H9 (cell line): ENCODE data around the gene TTC28. TPM values are rescaled to one million over a fixed set of nuclear protein-coding genes. Genes with fewer than 3 reads are reported as not detected.

Source experiments
- DNase-seq: peaks from one replicate; pipeline ENCODE4 v3.0.0-alpha.2; 2017
- H2AFZ ChIP-seq: one replicate; pipeline ENCODE4 v1.6.1; 2013; ENCODE audit warnings: mild to moderate bottlenecking, low read length, control low read depth, moderate library complexity
- H2AK5ac ChIP-seq: 2 replicates; pipeline ENCODE4 v1.6.1; 2013; ENCODE audit warnings: low read length, control low read depth, mixed read lengths; ENCODE audit not compliant: insufficient read length
- H2BK120ac ChIP-seq: one replicate; pipeline ENCODE4 v1.6.1; 2013; ENCODE audit warnings: low read depth, mild to moderate bottlenecking, low read length, control low read depth, inconsistent platforms; ENCODE audit not compliant: poor library complexity, severe bottlenecking
- H2BK12ac ChIP-seq: 2 replicates; pipeline ENCODE4 v1.6.1; 2013; ENCODE audit warnings: low read length, control low read depth, mixed read lengths, low read depth; ENCODE audit not compliant: insufficient read length
- H2BK15ac ChIP-seq: 2 replicates; pipeline ENCODE4 v1.6.1; 2013; ENCODE audit warnings: low read depth, low read length, control low read depth
- H2BK20ac ChIP-seq: one replicate; pipeline ENCODE4 v1.6.1; 2013; ENCODE audit warnings: low read depth, mild to moderate bottlenecking, low read length, control low read depth, inconsistent platforms; ENCODE audit not compliant: poor library complexity, severe bottlenecking
- H2BK5ac ChIP-seq: 2 replicates; pipeline ENCODE4 v1.6.1; 2013; ENCODE audit warnings: low read length, control low read depth, mixed read lengths; ENCODE audit not compliant: insufficient read length
- H3K14ac ChIP-seq: 2 replicates; pipeline ENCODE4 v1.6.1; 2013; ENCODE audit warnings: low read length, control low read depth; ENCODE audit not compliant: insufficient read depth
- H3K18ac ChIP-seq: 2 replicates; pipeline ENCODE4 v1.6.1; 2013; ENCODE audit warnings: low read depth, mild to moderate bottlenecking, mixed read lengths, low read length, control low read depth; ENCODE audit not compliant: insufficient read length
- H3K23ac ChIP-seq: 2 replicates; pipeline ENCODE4 v1.6.1; 2013; ENCODE audit warnings: low read length, control low read depth, mixed read lengths, low read depth; ENCODE audit not compliant: insufficient read length
- H3K23me2 ChIP-seq: 2 replicates; pipeline ENCODE4 v1.6.1; 2013; ENCODE audit warnings: low read depth, mild to moderate bottlenecking, mixed read lengths, low read length, control low read depth; ENCODE audit not compliant: insufficient read length, poor library complexity, severe bottlenecking
- H3K27ac ChIP-seq: 2 replicates; pipeline ENCODE4 v1.5.1; 2013; ENCODE audit warnings: low read length, control low read depth, mixed read lengths, low read depth; ENCODE audit not compliant: insufficient read length
- H3K27me3 ChIP-seq: 2 replicates; pipeline ENCODE4 v1.6.1; 2013; ENCODE audit warnings: low read length, control low read depth, inconsistent platforms; ENCODE audit not compliant: insufficient read depth
- H3K4ac ChIP-seq: 2 replicates; pipeline ENCODE4 v1.6.1; 2013; ENCODE audit warnings: low read depth, mild to moderate bottlenecking, control low read depth, inconsistent platforms, low read length, moderate library complexity
- H3K4me1 ChIP-seq: 2 replicates; pipeline ENCODE4 v1.6.1; 2013; ENCODE audit warnings: low read length, control low read depth, inconsistent platforms; ENCODE audit not compliant: insufficient read depth
- H3K4me2 ChIP-seq: 2 replicates; pipeline ENCODE4 v1.6.1; 2013; ENCODE audit warnings: low read length, control low read depth, mixed read lengths; ENCODE audit not compliant: insufficient read length, insufficient read depth
- H3K56ac ChIP-seq: 2 replicates; pipeline ENCODE4 v1.6.1; 2013; ENCODE audit warnings: low read depth, mild to moderate bottlenecking, mixed read lengths, low read length, control low read depth; ENCODE audit not compliant: insufficient read length
- H3K79me1 ChIP-seq: 2 replicates; pipeline ENCODE4 v1.6.1; 2013; ENCODE audit warnings: low read depth, mild to moderate bottlenecking, moderate library complexity, low read length, control low read depth, inconsistent platforms; ENCODE audit not compliant: insufficient read depth, poor library complexity, severe bottlenecking
- H3K79me2 ChIP-seq: 2 replicates; pipeline ENCODE4 v1.6.1; 2013; ENCODE audit warnings: low read length, control low read depth, inconsistent platforms; ENCODE audit not compliant: insufficient read depth
- H3K9ac ChIP-seq: 2 replicates; pipeline ENCODE4 v1.6.1; 2013; ENCODE audit warnings: low read length, control low read depth, mixed read lengths; ENCODE audit not compliant: insufficient read length; ENCODE audit errors: extremely low read depth
- H3K9me3 ChIP-seq: one replicate; pipeline ENCODE4 v1.6.1; 2013; ENCODE audit warnings: low read depth, low read length, inconsistent platforms; ENCODE audit not compliant: control insufficient read depth
- H3T11ph ChIP-seq: one replicate; pipeline ENCODE4 v1.6.1; 2013; ENCODE audit warnings: mild to moderate bottlenecking, low read length, control low read depth, inconsistent platforms
- H4K20me1 ChIP-seq: one replicate; pipeline ENCODE4 v1.6.1; 2013; ENCODE audit not compliant: control insufficient read depth, insufficient read length, insufficient read depth
- H4K5ac ChIP-seq: 2 replicates; pipeline ENCODE4 v1.6.1; 2013; ENCODE audit warnings: low read depth, mild to moderate bottlenecking, mixed read lengths, low read length, control low read depth; ENCODE audit not compliant: insufficient read length
- H4K8ac ChIP-seq: replicated peaks from 2 replicates; pipeline ENCODE4 v1.6.1; 2013; ENCODE audit warnings: low read length, control low read depth, mixed read lengths, low read depth; ENCODE audit not compliant: insufficient read length
- H4K91ac ChIP-seq: 2 replicates; pipeline ENCODE4 v1.6.1; 2013; ENCODE audit warnings: low read depth, mild to moderate bottlenecking, moderate library complexity, mixed read lengths, low read length, control low read depth; ENCODE audit not compliant: insufficient read length
- H3K27ac Mint-ChIP-seq, 3 experiments: 2 replicates in 2 of 3; 3 replicates in 1 of 3; pipeline ENCODE4 v1.8.0; 2020 to 2021; ENCODE audit warnings: mixed read lengths in 3 of 3, mild to moderate bottlenecking in 1 of 3, moderate library complexity in 1 of 3
- H3K27me3 Mint-ChIP-seq: 2 replicates; pipeline ENCODE4 v1.8.0; 2021; ENCODE audit warnings: low read depth, mild to moderate bottlenecking, moderate library complexity, mixed read lengths
- H3K36me3 Mint-ChIP-seq, 3 experiments: 2 replicates in 2 of 3; 3 replicates in 1 of 3; pipeline ENCODE4 v1.8.0; 2020 to 2021; ENCODE audit warnings: low read depth in 3 of 3, mixed read lengths in 3 of 3; ENCODE audit not compliant: insufficient read depth in 1 of 3
- H3K4me1 Mint-ChIP-seq, 2 experiments: 2 replicates each; pipeline ENCODE4 v1.8.0; 2020; ENCODE audit warnings: mixed read lengths in 2 of 2
- H3K4me3 Mint-ChIP-seq, 2 experiments: 2 replicates in 1 of 2; 3 replicates in 1 of 2; pipeline ENCODE4 v1.8.0; 2020 to 2021; ENCODE audit warnings: mild to moderate bottlenecking in 2 of 2, mixed read lengths in 2 of 2, moderate library complexity in 1 of 2
- H3K9me3 Mint-ChIP-seq, 2 experiments: 2 replicates in 1 of 2; 3 replicates in 1 of 2; pipeline ENCODE4 v1.8.0; 2020; ENCODE audit warnings: mild to moderate bottlenecking in 2 of 2, mixed read lengths in 2 of 2, moderate library complexity in 1 of 2
- CTCF ChIP-seq: fragments of 200-600 bp; sonication (generic); conservative IDR thresholded peaks from 3 replicates; pipeline ENCODE4 v1.8.0; 2021; ENCODE audit warnings: antibody characterized with exemption, mild to moderate bottlenecking
- WGBS: extraction: QIAGEN DNeasy Blood & Tissue Kit; methylation state at CpG from one replicate; pipeline ENCODE4 v1.1.7; 2013; ENCODE audit warnings: missing lambda C conversion rate, low lambda C conversion rate, mixed read lengths; ENCODE audit not compliant: insufficient read length; ENCODE audit errors: extremely low coverage; 5-methylcytosine and 5-hydroxymethylcytosine counted together
- total RNA-seq: library from RNA; stranded (reverse); gene quantifications from 2 replicates; pipeline ENCODE4 v1.2.1, GENCODE V29; 2021

TTC28 gene
- total RNA-seq, 1 experiment from 2014 or later, result 13.6 TPM

GRCh38 chr22:28282405-28283067, 397.1 kb downstream of the TTC28 start:
- no CpG with 5 or more reads among the region's 3 CpGs for WGBS

More at GRCh38 chr22:28282405-28283067, 397.1 kb downstream of the TTC28 start:
- Mint-ChIP-seq H3K4me3 (no peak overlapping the region), H3K27ac (peak overlapping the region in 1 of 3 experiments; percentile 15; a peak in 1 of 7 replicates), H3K36me3 (no peaks in the 10 kb centered on the region), H3K9me3 (no peaks in the 10 kb centered on the region), H3K4me1 (peaks cover 11% of the 10 kb centered on the region in 2 experiments), H3K27me3 (no peaks in the 10 kb centered on the region)
- no peaks in the 10 kb centered on the region for H3K27me3 ChIP-seq
- no peak for TF ChIP-seq CTCF
- H2BK15ac ChIP-seq, result no peak overlapping the region
- no peak overlapping the region for H2BK5ac ChIP-seq
- H2AFZ ChIP-seq, result no peak overlapping the region
- H3K4me1 ChIP-seq, result no peaks in the 10 kb centered on the region
- no peak overlapping the region for H4K5ac ChIP-seq
- H3K18ac ChIP-seq, result no peak overlapping the region
- H3K79me2 ChIP-seq, result no peaks in the 10 kb centered on the region
- H3K56ac ChIP-seq, result no peak overlapping the region
- no peaks in the 10 kb centered on the region for H3K79me1 ChIP-seq
- H2BK120ac ChIP-seq, result no peak overlapping the region
- DNase-seq, result no peak
- H2BK20ac ChIP-seq, result no peak overlapping the region
- no peak overlapping the region for H3K14ac ChIP-seq
- no peaks in the 10 kb centered on the region for H3K23me2 ChIP-seq
- H3K4ac ChIP-seq, result no peak overlapping the region
- no peak overlapping the region for H2BK12ac ChIP-seq
- no peak overlapping the region for H3K4me2 ChIP-seq
- no peak overlapping the region for H3K27ac ChIP-seq
- H4K91ac ChIP-seq, result no peak overlapping the region
- no peaks in the 10 kb centered on the region for H3K9me3 ChIP-seq
- no peak overlapping the region for H3K9ac ChIP-seq
- H3T11ph ChIP-seq, result no peak overlapping the region
- H4K8ac ChIP-seq, result no peak overlapping the region
- no peak overlapping the region for H3K23ac ChIP-seq
- H4K20me1 ChIP-seq, result no peaks in the 10 kb centered on the region
- H2AK5ac ChIP-seq, result no peak overlapping the region
